ENCODE measurements around the gene PPFIA4.

The PPFIA4 gene

GRCh38 chr1:203104789-203105390 lies 78.6 kb downstream of the PPFIA4 start:
- TF ChIP-seq ZFX (IDR thresholded peaks at IDR 0.05) = no peak
- no peak for TF ChIP-seq CTCF (conservative IDR thresholded peaks at IDR 0.05)
- no peak overlapping the region for H3K27ac ChIP-seq

GRCh38 chr1:203112475-203112874 lies 86.2 kb downstream of the PPFIA4 start:
- H3K27ac ChIP-seq = no peak overlapping the region
- TF ChIP-seq CTCF (conservative IDR thresholded peaks at IDR 0.05) = no peak
- TF ChIP-seq ZFX (IDR thresholded peaks at IDR 0.05) = no peak

- H3K27ac ChIP-seq = no peak overlapping the region
- TF ChIP-seq CTCF (conservative IDR thresholded peaks at IDR 0.05) (no peak), ZFX (IDR thresholded peaks at IDR 0.05) (no peak)
Observed at GRCh38 chr1:203113308-203113707, 87.0 kb downstream of the PPFIA4 start.

DNA sequence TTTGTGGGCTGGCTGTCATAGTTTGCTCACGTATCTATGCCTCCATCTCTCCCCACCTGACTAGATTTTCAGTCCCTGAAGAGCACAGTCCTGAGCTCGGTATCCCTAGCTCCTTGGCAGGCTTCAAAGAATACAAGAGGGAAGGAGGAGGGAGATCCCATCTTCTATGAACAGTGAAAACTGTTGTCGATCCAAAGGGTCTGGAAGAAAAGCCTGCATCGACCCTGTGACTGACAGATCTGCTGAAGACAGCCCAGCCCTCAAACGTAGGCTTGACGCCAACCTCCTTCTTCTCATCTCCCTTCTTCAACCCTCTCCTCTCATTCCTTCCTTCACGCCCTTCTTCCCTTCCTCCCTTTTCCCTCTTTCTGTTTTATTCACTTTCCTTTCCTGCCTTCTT lies 87.9 kb downstream of the PPFIA4 start:
- no peak for TF ChIP-seq ZFX (IDR thresholded peaks at IDR 0.05)
- no peak for TF ChIP-seq CTCF (conservative IDR thresholded peaks at IDR 0.05)
- no peak overlapping the region for H3K27ac ChIP-seq

DNA sequence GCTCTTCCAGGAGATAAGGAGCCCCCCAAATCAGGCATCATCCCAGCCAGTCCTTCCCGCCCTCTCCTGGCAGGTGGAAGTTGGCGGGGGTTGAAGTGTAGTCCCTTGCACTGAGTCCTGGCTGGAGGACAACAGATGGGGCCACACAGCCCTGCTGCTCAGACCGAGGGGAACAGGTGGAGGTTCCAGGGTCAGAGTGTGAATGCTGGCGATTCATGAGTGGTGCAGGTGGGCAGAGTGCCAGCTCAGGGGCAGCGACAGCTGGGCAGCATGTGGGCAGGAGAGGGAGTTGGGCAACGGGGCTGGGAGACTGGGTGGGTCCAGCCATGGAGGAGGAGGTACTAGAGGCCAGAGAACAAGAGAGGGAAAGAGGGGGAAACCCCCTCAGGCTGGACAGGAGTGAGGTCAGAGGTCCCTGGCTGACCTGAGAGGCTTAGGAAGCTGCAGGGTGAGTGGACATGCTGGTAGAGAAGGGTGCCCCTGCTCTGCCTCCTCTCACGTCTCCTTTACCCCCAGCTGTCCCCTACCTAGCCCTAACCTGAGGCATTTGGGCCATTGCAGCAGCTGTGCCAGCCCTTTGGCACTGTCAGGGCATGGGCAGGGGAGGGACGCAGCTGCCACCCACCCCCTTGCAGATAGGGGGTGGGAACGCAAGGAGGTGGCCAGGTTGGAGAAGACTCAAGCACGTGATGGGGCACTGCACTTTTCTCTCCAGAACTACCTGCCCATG lies 90.0 kb downstream of the PPFIA4 start:
- TF ChIP-seq CTCF (conservative IDR thresholded peaks at IDR 0.05) = no peak
- no peak for TF ChIP-seq ZFX (IDR thresholded peaks at IDR 0.05)
- no peak overlapping the region for H3K27ac ChIP-seq

GRCh38 chr1:203117611-203118575 lies 91.6 kb downstream of the PPFIA4 start:
- no peak overlapping the region for H3K27ac ChIP-seq
- TF ChIP-seq CTCF (conservative IDR thresholded peaks at IDR 0.05) = peak; percentile 88
- TF ChIP-seq ZFX (IDR thresholded peaks at IDR 0.05) = no peak

Measured in C4-2B (cell line).